HG02678 (cell line): ENCODE data around the gene WASF3.

Experiments
- ATAC-seq: cut with Tn5 transposase; IDR thresholded peaks from one replicate; pipeline ENCODE4 v1.9.1; 2021; ENCODE audit warnings: mild to moderate bottlenecking, moderate library complexity; ENCODE audit not compliant: unreplicated experiment

The WASF3 gene

DNA sequence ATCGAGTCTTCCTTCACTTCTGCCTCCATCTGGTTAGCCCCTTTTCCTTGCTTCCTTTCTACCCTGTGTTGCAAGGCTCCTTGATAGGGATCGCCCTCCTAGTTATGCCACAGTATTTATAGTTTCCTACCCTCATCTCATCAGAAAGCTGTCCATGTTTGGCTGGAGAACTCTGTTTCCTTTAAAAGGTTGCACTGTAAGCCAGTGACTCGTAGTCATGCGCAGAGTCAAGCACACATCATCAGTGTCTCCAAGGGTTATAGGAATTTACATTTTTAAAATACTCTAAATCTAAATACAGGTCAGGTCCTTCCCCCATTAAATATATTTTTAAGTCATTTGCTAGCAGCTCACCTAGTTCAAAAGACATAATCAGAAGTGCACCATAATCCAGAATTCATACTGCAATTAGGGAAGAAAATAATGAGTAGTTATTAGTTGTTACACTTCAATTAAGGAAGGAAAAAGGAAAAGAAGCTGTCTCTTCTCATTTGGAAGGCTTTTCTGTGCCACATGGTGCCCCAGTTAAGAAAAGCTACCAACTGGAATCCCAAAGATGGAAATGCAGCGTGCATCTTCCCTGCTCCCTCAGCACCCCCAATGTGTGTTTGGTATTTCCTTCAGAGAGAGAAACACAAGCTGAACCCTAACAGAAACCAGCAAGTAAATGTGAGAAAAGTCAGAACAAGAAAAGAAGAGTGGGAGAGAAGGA is 122.1 kb downstream of the WASF3 start:
- ATAC-seq = no peak

- no peak for ATAC-seq
Observed at GRCh38 chr13:26680123-26680450, 122.6 kb downstream of the WASF3 start.

DNA sequence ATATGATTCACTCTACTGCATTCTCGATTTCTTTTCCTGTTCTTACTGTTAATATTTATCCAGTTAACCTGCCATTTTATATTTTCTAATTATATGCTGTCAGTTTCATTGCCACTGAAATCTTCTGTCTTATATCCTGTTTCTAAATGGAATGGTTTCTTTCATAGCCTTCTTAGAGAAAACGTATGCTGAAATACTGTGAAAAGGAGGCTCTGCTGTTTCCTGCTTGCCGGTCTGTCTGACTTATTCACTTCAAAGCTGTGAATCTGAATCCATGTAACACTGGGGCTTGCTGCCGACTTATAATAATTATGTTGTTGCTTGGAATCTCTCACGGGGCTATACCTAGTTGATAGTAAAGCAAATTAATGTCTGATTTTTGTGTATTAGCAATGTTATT is 123.1 kb downstream of the WASF3 start:
- ATAC-seq = no peak

DNA sequence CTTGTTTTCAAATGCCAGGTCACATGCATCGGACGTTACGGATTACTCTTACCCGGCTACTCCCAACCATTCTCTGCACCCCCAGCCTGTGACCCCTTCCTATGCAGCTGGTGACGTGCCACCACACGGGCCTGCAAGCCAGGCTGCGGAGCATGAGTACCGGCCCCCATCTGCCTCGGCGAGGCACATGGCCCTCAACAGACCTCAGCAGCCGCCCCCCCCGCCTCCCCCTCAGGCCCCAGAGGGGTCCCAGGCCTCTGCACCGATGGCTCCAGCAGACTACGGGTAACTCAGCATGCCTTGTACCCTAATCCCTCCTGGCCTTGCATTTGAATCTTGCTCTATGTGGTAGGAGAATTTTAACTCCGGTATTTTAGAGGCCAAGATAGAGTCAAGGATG is 123.6 kb downstream of the WASF3 start:
- no peak for ATAC-seq

DNA sequence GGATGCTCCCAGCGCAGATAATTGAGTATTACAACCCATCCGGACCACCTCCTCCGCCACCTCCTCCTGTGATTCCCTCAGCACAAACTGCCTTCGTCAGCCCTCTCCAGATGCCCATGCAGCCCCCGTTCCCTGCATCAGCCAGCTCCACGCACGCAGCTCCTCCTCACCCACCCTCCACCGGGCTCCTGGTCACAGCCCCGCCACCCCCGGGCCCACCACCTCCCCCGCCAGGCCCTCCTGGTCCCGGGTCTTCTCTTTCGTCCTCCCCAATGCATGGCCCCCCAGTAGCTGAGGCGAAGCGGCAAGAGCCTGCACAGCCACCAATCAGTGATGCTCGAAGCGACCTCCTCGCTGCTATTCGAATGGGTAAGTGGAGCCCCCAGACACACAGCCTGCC is 125.1 kb downstream of the WASF3 start:
- no peak for ATAC-seq

GRCh38 chr13:26685606-26686005 is 128.1 kb downstream of the WASF3 start:
- no peak for ATAC-seq

- no peak for ATAC-seq
Observed at GRCh38 chr13:26686285-26686684, 128.8 kb downstream of the WASF3 start.

DNA sequence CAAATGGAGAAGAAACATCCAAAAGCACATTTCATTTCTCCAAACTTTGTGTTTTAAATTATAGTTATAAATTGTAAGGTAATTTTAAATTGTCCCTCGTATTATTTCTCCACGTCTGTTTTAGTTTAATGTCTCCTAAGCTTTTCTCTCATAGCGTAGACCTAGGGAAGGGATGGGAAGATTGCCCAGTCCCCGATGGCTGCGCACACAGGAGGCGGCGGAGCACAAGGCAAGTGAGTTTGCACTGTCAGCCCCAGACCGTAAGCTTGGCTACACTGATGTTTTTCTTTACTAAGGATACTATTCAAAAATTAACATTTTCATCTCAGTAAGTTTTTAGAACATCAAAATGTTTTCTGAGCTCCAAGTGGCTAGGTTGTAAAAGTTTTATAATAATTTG is 130.8 kb downstream of the WASF3 start:
- no peak for ATAC-seq

- no peak for ATAC-seq
Observed at GRCh38 chr13:26688980-26689379, 131.5 kb downstream of the WASF3 start.

DNA sequence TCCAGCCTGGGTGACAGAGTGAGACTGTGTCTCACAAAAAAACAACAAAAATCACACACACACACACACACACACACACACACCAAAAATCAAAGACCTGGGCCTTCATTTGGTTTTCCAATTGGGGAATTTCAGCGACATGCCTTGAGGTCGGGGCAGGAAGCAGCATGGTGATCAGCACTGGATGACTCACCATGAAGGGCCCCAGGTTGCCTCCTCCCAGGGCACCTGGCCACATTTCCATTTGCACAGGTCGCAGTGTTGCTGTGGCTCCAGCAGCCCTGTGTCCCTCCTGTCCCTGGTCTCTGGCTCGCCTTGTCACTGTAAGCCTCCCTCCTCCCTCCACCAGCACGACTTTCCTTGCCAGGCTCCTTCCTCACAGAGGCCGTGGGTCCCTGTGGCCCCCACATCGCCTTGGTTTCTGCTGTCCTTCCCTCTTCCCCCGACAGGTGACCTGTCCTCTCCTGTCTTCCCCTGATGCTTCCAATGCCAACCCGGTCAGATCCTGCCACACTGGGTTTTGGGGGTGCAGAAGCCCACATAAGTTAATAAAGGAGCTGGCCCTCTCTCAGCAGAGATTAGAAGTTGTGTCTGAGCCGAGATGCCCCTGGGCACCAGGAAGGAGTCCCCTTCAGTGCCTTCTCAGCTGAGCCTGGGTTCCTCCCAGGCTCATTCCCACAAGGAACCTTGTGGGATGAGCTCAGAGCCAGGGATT is 136.4 kb downstream of the WASF3 start:
- no peak for ATAC-seq

DNA sequence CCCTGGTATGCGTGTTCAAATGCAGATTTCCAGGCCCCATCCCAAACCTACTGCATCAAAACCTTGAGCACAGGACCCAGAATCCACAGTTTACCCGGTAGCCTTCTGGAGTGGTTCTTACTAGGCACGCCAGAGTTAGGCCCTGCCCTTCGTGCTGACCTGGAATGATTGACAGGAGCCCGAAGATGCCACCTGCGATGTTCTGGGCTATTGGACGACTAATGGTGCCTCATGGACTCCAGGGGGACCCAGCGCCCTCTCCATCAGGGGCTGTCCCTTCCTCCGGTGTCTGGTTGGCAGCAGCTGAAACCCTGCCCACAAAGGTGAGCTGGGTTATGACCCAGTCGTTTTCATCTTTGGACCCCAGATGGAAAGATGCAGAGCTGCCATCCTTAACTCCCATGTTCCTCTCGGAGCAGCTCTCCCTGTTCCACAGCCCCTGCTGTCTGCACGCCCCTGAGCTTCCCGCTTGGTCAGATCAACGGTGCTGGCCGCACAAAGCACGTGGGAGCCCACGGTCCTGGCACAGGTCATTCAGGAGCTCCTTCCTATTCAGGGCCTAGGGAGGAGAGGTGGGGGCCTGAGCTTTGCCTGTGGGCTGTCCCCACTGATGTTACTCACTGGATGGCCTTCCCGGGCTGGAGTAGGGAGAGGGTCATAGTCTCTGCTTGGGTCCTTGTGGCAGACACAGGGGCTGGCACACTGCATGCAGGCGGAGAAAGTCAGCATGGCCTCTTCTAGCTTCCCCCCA is 137.3 kb downstream of the WASF3 start:
- ATAC-seq = no peak

GRCh38 chr13:26695360-26695705 is 137.8 kb downstream of the WASF3 start:
- no peak for ATAC-seq

DNA sequence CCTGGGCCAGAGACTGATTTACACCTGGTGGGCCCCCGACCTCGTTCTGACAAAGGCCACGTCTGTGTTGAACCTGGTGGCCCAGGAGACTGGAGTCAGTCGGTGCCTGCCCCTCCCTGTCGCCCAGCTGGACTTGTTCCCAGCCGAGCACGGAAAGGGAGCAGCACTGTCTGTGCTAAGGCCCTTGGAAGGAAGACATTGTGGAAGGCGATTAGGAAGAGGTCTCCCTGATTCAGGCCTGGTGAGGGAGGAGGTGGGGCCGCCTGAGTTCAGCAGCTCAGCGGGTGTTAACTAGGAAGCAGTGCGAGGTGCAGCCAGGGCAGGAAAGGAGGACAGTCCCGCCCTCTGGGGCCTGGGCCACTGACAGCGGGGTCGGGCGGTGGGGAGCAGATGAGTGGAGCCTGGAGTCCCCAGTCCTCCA is 138.4 kb downstream of the WASF3 start:
- no peak for ATAC-seq

DNA sequence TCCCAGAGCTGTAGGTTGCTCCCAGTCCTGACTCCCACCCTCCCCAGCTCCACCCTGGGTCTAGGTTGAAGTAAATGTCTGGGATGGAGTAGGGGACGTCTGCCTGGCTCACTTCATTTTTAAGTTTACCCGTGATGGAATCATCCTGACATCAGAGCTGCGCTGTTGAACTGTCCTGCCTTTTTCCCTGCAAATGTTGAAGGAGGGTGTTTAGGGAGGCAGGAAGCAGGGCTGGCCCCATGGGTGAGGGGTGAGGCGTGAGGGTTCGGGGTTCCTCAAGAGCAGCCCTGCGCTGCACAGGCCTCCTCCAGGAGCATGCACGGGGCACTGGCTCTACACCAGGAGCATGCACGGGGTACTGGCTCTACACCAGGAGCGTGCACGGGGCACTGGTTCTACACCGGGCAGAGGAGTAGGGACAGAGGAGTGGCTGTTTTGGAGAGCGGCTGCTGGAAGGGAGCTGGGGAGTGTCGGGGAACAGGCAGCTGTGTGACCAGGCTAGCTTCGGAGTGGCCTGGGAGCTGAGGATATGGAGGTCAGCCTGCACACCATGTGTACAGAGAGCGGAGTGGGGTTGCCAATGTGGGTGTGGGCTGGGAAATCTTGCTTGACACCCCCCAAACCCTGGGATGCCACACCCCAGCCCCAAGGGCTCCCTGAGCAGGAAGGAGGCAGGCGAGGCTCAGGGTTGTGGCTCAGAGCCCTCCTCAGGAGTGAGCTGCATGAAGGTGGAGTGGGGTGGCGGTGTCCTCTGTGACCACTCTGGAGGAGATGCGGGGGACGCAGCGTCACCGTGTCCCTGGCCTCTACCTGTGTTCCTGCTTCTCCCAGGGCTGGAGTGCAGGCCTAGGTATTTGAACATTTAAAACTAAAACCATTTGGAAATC is 139.8 kb downstream of the WASF3 start:
- ATAC-seq = no peak

DNA sequence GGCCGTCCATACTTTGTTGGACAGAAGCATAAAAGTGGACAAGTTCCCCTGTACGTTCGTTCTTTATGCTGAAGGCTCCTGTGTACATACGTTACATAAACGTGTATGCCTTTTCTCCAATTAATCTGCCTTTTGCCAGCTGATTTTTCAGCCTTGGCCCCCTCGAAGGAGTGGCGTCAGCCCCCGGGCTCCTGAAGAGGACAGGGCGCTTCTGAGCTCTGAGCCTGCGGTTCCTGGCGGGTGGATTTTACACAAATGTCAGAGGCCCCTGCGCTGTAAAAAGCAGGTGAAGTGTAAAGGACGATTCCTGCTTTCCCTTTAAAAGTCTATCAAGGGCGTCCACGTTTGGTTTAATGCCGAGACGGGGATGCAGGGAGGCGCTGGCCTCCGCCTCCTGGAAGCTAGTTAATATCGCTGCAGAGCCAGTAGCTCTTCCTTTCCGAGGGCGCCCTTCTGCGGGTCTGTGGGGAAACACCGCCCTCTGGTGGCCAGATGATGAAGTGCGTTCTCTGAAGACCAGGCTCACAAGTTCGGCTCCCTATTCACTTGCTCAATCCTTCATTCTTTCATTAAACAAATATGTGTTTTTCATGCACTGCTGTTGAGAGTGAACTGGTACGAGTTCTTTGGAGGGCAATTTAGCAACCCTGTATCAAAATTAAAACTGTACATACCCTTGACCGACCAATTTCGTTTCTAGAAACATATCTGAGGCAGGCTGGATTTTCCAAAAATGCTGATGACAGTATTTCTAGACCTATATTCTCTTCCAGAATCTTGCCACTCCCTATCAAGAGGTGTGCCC is 141.1 kb downstream of the WASF3 start:
- peak; percentile 87 for ATAC-seq

DNA sequence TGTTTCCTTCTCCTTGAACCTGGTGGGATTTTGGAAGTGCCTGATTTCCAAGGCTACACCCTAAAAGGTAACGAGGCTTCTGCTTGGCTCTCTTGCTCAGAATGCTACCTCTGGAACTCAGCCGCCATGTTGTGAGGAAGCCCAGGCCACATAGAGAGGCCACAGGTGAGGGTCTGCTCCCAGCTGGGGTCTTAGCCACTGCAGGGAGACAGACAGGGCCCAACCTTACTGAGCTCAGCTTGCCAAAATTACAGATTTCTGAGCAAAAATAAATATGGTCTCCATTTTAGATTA is 141.7 kb downstream of the WASF3 start:
- no peak for ATAC-seq

- no peak for ATAC-seq
Observed at GRCh38 chr13:26705536-26705935, 148.1 kb downstream of the WASF3 start.

- ATAC-seq = no peak
Observed at GRCh38 chr13:26706381-26706780, 148.9 kb downstream of the WASF3 start.

- no peak for ATAC-seq
Observed at GRCh38 chr13:26707122-26708006, 149.9 kb downstream of the WASF3 start.

DNA sequence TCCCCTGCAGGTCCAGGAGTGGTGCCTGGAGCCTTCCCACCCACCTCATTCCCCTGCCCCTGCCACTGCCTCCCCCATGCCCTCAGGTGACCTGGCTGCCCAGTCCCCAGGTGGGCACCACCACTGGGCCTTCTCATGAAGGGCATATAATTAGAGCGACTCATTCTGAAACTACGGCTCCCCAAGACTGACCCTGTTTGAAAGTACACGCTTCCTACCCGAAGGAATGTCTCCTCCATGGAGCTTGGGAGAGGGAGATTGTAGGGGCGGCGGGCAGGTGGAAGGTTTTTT is 150.5 kb downstream of the WASF3 start:
- ATAC-seq = no peak
